ENCODE results near the gene FBXW7.

The FBXW7 gene

GRCh38 chr4:152421576-152421975 lies 114.3 kb downstream of the FBXW7 start:
- no peak for DNase-seq

GRCh38 chr4:152419809-152420208 lies 116.1 kb downstream of the FBXW7 start:
- no peak for DNase-seq

GRCh38 chr4:152417673-152418072 lies 118.2 kb downstream of the FBXW7 start:
- DNase-seq, result no peak

- DNase-seq, result no peak
Observed at GRCh38 chr4:152415980-152416379, 119.9 kb downstream of the FBXW7 start.

- peak; percentile 22 for DNase-seq
Observed at GRCh38 chr4:152408514-152409327, 127.2 kb downstream of the FBXW7 start.

GRCh38 chr4:152401424-152401823 lies 134.5 kb downstream of the FBXW7 start:
- DNase-seq, result no peak

- DNase-seq, result no peak
Observed at GRCh38 chr4:152399246-152399645, 136.6 kb downstream of the FBXW7 start.

GRCh38 chr4:152398060-152398459 lies 137.8 kb downstream of the FBXW7 start:
- peak; percentile 12 for DNase-seq

- DNase-seq, result no peak
Observed at GRCh38 chr4:152394791-152395190, 141.1 kb downstream of the FBXW7 start.

- no peak for DNase-seq
Observed at GRCh38 chr4:152392079-152392478, 143.8 kb downstream of the FBXW7 start.

GRCh38 chr4:152390216-152390615 lies 145.7 kb downstream of the FBXW7 start:
- no peak for DNase-seq

GRCh38 chr4:152389359-152389758 lies 146.5 kb downstream of the FBXW7 start:
- DNase-seq, result no peak

- DNase-seq, result peak; percentile 14
Observed at GRCh38 chr4:152385551-152385950, 150.3 kb downstream of the FBXW7 start.

- peak; percentile 18 for DNase-seq
Observed at GRCh38 chr4:152382057-152382785, 153.7 kb downstream of the FBXW7 start.

GRCh38 chr4:152380919-152381318 lies 155.0 kb downstream of the FBXW7 start:
- DNase-seq, result no peak

GRCh38 chr4:152380185-152380584 lies 155.7 kb downstream of the FBXW7 start:
- no peak for DNase-seq

GRCh38 chr4:152374606-152375285 lies 161.1 kb downstream of the FBXW7 start:
- DNase-seq, result peak; percentile 11

GRCh38 chr4:152374153-152374552 lies 161.7 kb downstream of the FBXW7 start:
- DNase-seq, result no peak

GRCh38 chr4:152372444-152372843 lies 163.4 kb downstream of the FBXW7 start:
- DNase-seq, result no peak

- peak; percentile 11 for DNase-seq
Observed at GRCh38 chr4:152369902-152370295, 166.0 kb downstream of the FBXW7 start.

- peak; percentile 15 for DNase-seq
Observed at GRCh38 chr4:152369203-152369901, 166.5 kb downstream of the FBXW7 start.

GRCh38 chr4:152368001-152368400 lies 167.9 kb downstream of the FBXW7 start:
- DNase-seq, result peak; percentile 80

- no peak for DNase-seq
Observed at GRCh38 chr4:152364883-152365282, 171.0 kb downstream of the FBXW7 start.

Measured in NCI-H510A treated with DMSO at 0.1 percent for 48 hours (cell line).